GM23248 (cell line): Measurements from ENCODE around the gene GLE1. TPM values are rescaled to one million over a fixed set of nuclear protein-coding genes. Genes with fewer than 3 reads are reported as not detected.

Source experiments
- DNase-seq: peaks from one replicate; pipeline ENCODE4 v3.0.0-alpha.2; 2015
- H2AFZ ChIP-seq: fragments of 200-600 bp; sonication (generic); 2 replicates; pipeline ENCODE4 v1.6.1; 2016; ENCODE audit warnings: antibody characterized with exemption
- H3F3A ChIP-seq: fragments of 200-600 bp; sonication (generic); 2 replicates; pipeline ENCODE4 v1.6.1; 2016; ENCODE audit warnings: mild to moderate bottlenecking, antibody characterized with exemption, mixed run types; ENCODE audit not compliant: insufficient read depth
- H3K27ac ChIP-seq: fragments of 200-600 bp; sonication (generic); 2 replicates; pipeline ENCODE4 v1.5.1; 2016; ENCODE audit warnings: mild to moderate bottlenecking
- H3K27me3 ChIP-seq: fragments of 200-600 bp; sonication (generic); replicated peaks from 2 replicates; pipeline ENCODE4 v1.6.1; 2016; ENCODE audit warnings: mild to moderate bottlenecking; ENCODE audit not compliant: insufficient read depth
- H3K36me3 ChIP-seq: fragments of 200-600 bp; sonication (generic); 2 replicates; pipeline ENCODE4 v1.6.1; 2016; ENCODE audit warnings: low read depth, mild to moderate bottlenecking
- H3K4me1 ChIP-seq: fragments of 200-600 bp; sonication (generic); 2 replicates; pipeline ENCODE4 v1.6.1; 2016; ENCODE audit warnings: mild to moderate bottlenecking; ENCODE audit not compliant: insufficient read depth
- H3K4me2 ChIP-seq: fragments of 200-600 bp; sonication (generic); one replicate; pipeline ENCODE4 v1.6.1; 2016; ENCODE audit warnings: mild to moderate bottlenecking; ENCODE audit not compliant: unreplicated experiment
- H3K4me3 ChIP-seq: fragments of 200-600 bp; sonication (generic); 2 replicates; pipeline ENCODE4 v1.5.1; 2016; ENCODE audit warnings: mild to moderate bottlenecking
- H3K79me2 ChIP-seq: fragments of 200-600 bp; sonication (generic); 2 replicates; pipeline ENCODE4 v1.6.1; 2016; ENCODE audit warnings: mild to moderate bottlenecking; ENCODE audit not compliant: insufficient read depth
- H3K9ac ChIP-seq: fragments of 200-600 bp; sonication (generic); 2 replicates; pipeline ENCODE4 v1.6.1; 2016; ENCODE audit warnings: mild to moderate bottlenecking
- H3K9me2 ChIP-seq: fragments of 200-600 bp; sonication (generic); 2 replicates; pipeline ENCODE4 v1.6.1; 2016; ENCODE audit warnings: mixed run types, mild to moderate bottlenecking, moderate library complexity; ENCODE audit not compliant: insufficient read depth
- H3K9me3 ChIP-seq: fragments of 200-600 bp; sonication (generic); one replicate; pipeline ENCODE4 v1.6.1; 2017; ENCODE audit warnings: low read depth
- H4K20me1 ChIP-seq: fragments of 200-600 bp; sonication (generic); 2 replicates; pipeline ENCODE4 v1.6.0; 2016; ENCODE audit not compliant: insufficient read depth
- EZH2 ChIP-seq: fragments of 200-600 bp; sonication (generic); IDR thresholded peaks from 2 replicates; pipeline ENCODE4 v1.6.1; 2018; ENCODE audit warnings: antibody characterized with exemption, mild to moderate bottlenecking; ENCODE audit not compliant: insufficient read depth, poor library complexity, severe bottlenecking
- EZH2phosphoT487 ChIP-seq: fragments of 200-600 bp; sonication (generic); IDR thresholded peaks from 2 replicates; pipeline ENCODE4 v1.6.1; 2018; ENCODE audit warnings: antibody characterized with exemption, moderate library complexity, mild to moderate bottlenecking, low read depth; ENCODE audit not compliant: insufficient read depth
- WGBS, 2 experiments: methylation state at CpG; one replicate each; pipeline ENCODE4 v1.1.6; 2015 to 2017; ENCODE audit warnings: low lambda C conversion rate in 2 of 2, low coverage in 1 of 2; ENCODE audit errors: missing lambda C conversion rate in 2 of 2; 5-methylcytosine and 5-hydroxymethylcytosine counted together
- in situ Hi-C: fragments of 300-500 bp; cut with MboI; formaldehyde crosslinking; loops from 2 replicates; pipeline ENCODE4 v1.15.0; 2020
- polyA plus RNA-seq: library from polyadenylated mRNA; unstranded; fragments of >200 nt; fragmentation: Nextera tagmentation; extraction: Ambion mirVana; gene quantifications from 2 replicates; pipeline ENCODE4 v1.2.1, GENCODE V29; 2016
- total RNA-seq: library from RNA; depleted of rRNA; stranded (reverse); fragments of >200 nt; shearing (Covaris generic); gene quantifications from 2 replicates; pipeline ENCODE4 v1.2.3, GENCODE V29; 2014

The GLE1 gene
- total and polyA plus RNA-seq, 2 experiments from 2014 or later, result 18.1 to 27.1 TPM

- Histone ChIP-seq H2AFZ (peak overlapping the region; percentile 70), H3K36me3 (no peaks in the 10 kb centered on the region), H3K4me3 (peak overlapping the region; percentile 79), H3F3A (peaks cover 57% of the 10 kb centered on the region), H3K9me3 (no peaks in the 10 kb centered on the region), H3K27me3 (no peaks in the 10 kb centered on the region), H3K4me2 (peak overlapping the region; percentile 99), H3K9me2 (no peaks in the 10 kb centered on the region), H3K79me2 (peaks cover 28% of the 10 kb centered on the region), H3K9ac (peak overlapping the region; percentile 94), H3K27ac (peak overlapping the region; percentile 93), H4K20me1 (peaks cover 3% of the 10 kb centered on the region; the same call in 1 of the 2 replicates), H3K4me1 (peaks cover 40% of the 10 kb centered on the region)
- TF ChIP-seq EZH2 (no peak), EZH2phosphoT487 (no peak)
- peak; percentile 30 for DNase-seq
- WGBS, 2 experiments, result 11 to 17% methylated on average over 2 of the region's 2 CpGs
- in situ Hi-C loops, result no loop called here
These were observed 45.7 kb downstream of the GLE1 start for GRCh38 chr9:128550226-128550625.

GRCh38 chr9:128550770-128551656 is 46.5 kb downstream of the GLE1 start:
- Histone ChIP-seq H4K20me1 (peaks cover 10% of the 10 kb centered on the region; the same call in 1 of the 2 replicates), H3K79me2 (peaks cover 35% of the 10 kb centered on the region), H3K9me2 (no peaks in the 10 kb centered on the region), H3K9me3 (no peaks in the 10 kb centered on the region), H3F3A (peaks cover 64% of the 10 kb centered on the region), H3K9ac (peak overlapping the region; percentile 94), H3K27me3 (no peaks in the 10 kb centered on the region), H2AFZ (peak overlapping the region; percentile 70), H3K4me3 (peak overlapping the region; percentile 79), H3K27ac (peak overlapping the region; percentile 93), H3K4me2 (peak overlapping the region; percentile 99), H3K36me3 (no peaks in the 10 kb centered on the region), H3K4me1 (peaks cover 48% of the 10 kb centered on the region)
- DNase-seq, result peak; percentile 75
- 10% methylated on average over 11 of the region's 11 CpGs for WGBS, 2 experiments
- no peak for TF ChIP-seq EZH2phosphoT487
- TF ChIP-seq EZH2, result no peak
- in situ Hi-C loops, result no loop called here

- Histone ChIP-seq H3K4me1 (peaks cover 55% of the 10 kb centered on the region), H3F3A (peaks cover 71% of the 10 kb centered on the region), H2AFZ (peak overlapping the region; percentile 70), H3K9me2 (no peaks in the 10 kb centered on the region), H3K4me2 (peak overlapping the region; percentile 99), H3K36me3 (no peaks in the 10 kb centered on the region), H3K27ac (peak overlapping the region; percentile 93), H3K27me3 (no peaks in the 10 kb centered on the region), H3K9ac (peak overlapping the region; percentile 94), H3K9me3 (no peaks in the 10 kb centered on the region), H3K79me2 (peaks cover 42% of the 10 kb centered on the region), H4K20me1 (peaks cover 17% of the 10 kb centered on the region; the same call in 1 of the 2 replicates), H3K4me3 (peak overlapping the region; percentile 79)
- in situ Hi-C loops, result no loop called here
- WGBS, 2 experiments, result 1% methylated on average over 12 to 22 of the region's 22 CpGs
- no peak for DNase-seq
- TF ChIP-seq EZH2phosphoT487 (no peak), EZH2 (no peak)
These were observed 47.2 kb downstream of the GLE1 start for GRCh38 chr9:128551657-128552152.

GRCh38 chr9:128552153-128552743 is 47.7 kb downstream of the GLE1 start, which contains the start of gene SPTAN1:
Gene SPTAN1 (plus strand): TSS chr9:128552587. CDS start chr9:128566741, 14,154 bp downstream.
- WGBS, 2 experiments, result 0 to 2% methylated on average over 9 to 79 of the region's 81 CpGs
- Histone ChIP-seq H2AFZ (peak within 1 kb of the TSS; percentile 70), H3F3A (peaks cover 76% of the 10 kb centered on the region), H3K27me3 (no peaks in the 10 kb centered on the region), H3K9ac (peak within 1 kb of the TSS; percentile 94), H4K20me1 (peaks cover 23% of the 10 kb centered on the region; the same call in 1 of the 2 replicates), H3K4me3 (peak within 1 kb of the TSS; percentile 90), H3K4me2 (peak within 1 kb of the TSS; percentile 99), H3K4me1 (peaks cover 60% of the 10 kb centered on the region), H3K27ac (peak within 1 kb of the TSS; percentile 93), H3K36me3 (no peaks in the 10 kb centered on the region), H3K9me2 (no peaks in the 10 kb centered on the region), H3K79me2 (peaks cover 48% of the 10 kb centered on the region), H3K9me3 (no peaks in the 10 kb centered on the region)
- no peak for TF ChIP-seq EZH2phosphoT487
- no peak for TF ChIP-seq EZH2
- peak; percentile 96 for DNase-seq
- in situ Hi-C loops, result no loop called here
